ENCODE results near the gene DHRSX.

DHRSX gene

GRCh38 chrX:2514131-2514530 lies 13.4 kb upstream of the DHRSX start:
- DNase-seq: no peak
- Histone ChIP-seq H3K9me3 (no peaks in the 10 kb centered on the region), H3K4me1 (no peaks in the 10 kb centered on the region), H3K4me3 (ENCODE audit: low read depth, low read length) (no peak overlapping the region), H3K36me3 (no peaks in the 10 kb centered on the region), H3K27me3 (no peaks in the 10 kb centered on the region)
- TF ChIP-seq CTCF (IDR thresholded peaks at IDR 0.05; ENCODE audit: low read depth, low read length): no peak

- H3K36me3 ChIP-seq: no peaks in the 10 kb centered on the region
- H3K27me3 ChIP-seq: no peaks in the 10 kb centered on the region
- no peak overlapping the region for H3K4me3 ChIP-seq (ENCODE audit: low read depth, low read length)
- DNase-seq: no peak
- TF ChIP-seq CTCF (IDR thresholded peaks at IDR 0.05; ENCODE audit: low read depth, low read length): no peak
- no peaks in the 10 kb centered on the region for H3K9me3 ChIP-seq
- no peaks in the 10 kb centered on the region for H3K4me1 ChIP-seq
Measured at GRCh38 chrX:2513121-2513664, 12.4 kb upstream of the DHRSX start.

GRCh38 chrX:2512501-2512900 lies 11.7 kb upstream of the DHRSX start:
- Histone ChIP-seq H3K36me3 (no peaks in the 10 kb centered on the region), H3K27me3 (no peaks in the 10 kb centered on the region), H3K4me1 (no peaks in the 10 kb centered on the region), H3K9me3 (no peaks in the 10 kb centered on the region), H3K4me3 (ENCODE audit: low read depth, low read length) (no peak overlapping the region)
- TF ChIP-seq CTCF (IDR thresholded peaks at IDR 0.05; ENCODE audit: low read depth, low read length): no peak
- no peak for DNase-seq

GRCh38 chrX:2511326-2511725 lies 10.6 kb upstream of the DHRSX start:
- no peaks in the 10 kb centered on the region for H3K4me1 ChIP-seq
- no peaks in the 10 kb centered on the region for H3K27me3 ChIP-seq
- TF ChIP-seq CTCF (IDR thresholded peaks at IDR 0.05; ENCODE audit: low read depth, low read length): no peak
- H3K36me3 ChIP-seq: no peaks in the 10 kb centered on the region
- H3K9me3 ChIP-seq: no peaks in the 10 kb centered on the region
- no peak overlapping the region for H3K4me3 ChIP-seq (ENCODE audit: low read depth, low read length)
- DNase-seq: no peak

GRCh38 chrX:2508648-2509335 lies 8.0 kb upstream of the DHRSX start:
- no peak overlapping the region for H3K4me3 ChIP-seq (ENCODE audit: low read depth, low read length)

More at GRCh38 chrX:2508648-2509335, 8.0 kb upstream of the DHRSX start:
- H3K4me1 ChIP-seq: no peaks in the 10 kb centered on the region
- no peaks in the 10 kb centered on the region for H3K9me3 ChIP-seq
- no peak for TF ChIP-seq CTCF (IDR thresholded peaks at IDR 0.05; ENCODE audit: low read depth, low read length)
- no peaks in the 10 kb centered on the region for H3K36me3 ChIP-seq
- DNase-seq: no peak
- no peaks in the 10 kb centered on the region for H3K27me3 ChIP-seq

All from BE2C (cell line).